ENCODE results near the gene EVL. TPM values are rescaled to one million over a fixed set of nuclear protein-coding genes. Genes with fewer than 3 reads are reported as not detected.

EVL gene
- total RNA-seq, 4 donors from 2014 or later, result 22.8 to 86.4 (median 45.2) TPM

DNA sequence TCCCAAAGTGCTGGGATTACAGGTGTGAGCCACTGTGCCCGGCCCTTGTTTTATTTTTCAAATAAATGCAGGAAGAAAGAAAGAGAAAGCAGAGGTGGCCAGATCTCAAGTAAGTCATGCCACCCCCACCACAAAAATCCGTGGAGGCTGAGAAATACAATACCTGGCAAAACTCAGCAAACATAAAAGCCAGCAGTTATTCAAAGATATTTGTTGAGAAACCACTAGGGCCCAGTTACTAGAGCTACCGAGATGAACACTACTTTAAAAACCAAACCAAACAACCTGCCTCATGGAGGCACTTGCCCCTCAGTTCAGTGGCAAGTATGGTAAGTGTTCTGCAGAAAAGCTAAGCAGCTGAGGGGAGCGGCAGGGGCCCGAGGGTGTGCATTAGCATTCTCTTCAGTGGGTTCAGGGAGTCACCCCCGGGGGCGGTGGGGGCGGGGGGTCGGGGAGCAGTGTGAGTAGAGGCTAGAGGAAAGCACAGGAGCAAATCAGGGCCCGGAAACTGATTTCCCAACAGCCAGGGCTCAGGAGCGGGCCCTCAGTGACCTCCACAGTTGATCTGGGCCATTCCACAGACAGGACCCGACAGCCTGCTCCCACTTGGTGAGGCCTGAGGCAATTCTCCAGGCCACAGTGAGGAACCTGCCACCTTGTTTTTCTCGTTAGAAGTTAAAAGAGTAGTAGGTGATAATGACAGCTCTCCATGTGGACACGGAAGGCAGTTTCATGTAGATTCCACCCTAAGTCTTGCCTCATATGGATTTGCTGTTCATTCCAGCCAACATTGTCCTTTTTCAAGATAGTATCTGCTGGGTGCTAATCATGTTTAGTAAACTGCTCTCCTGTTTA is 8.6 kb downstream of the EVL start:
- intact Hi-C loops (cut with DNase I; ENCODE audit: low total_unique reads), result no loop called here
- peak overlapping the region in 3 of 4 donors; percentile 31 to 34 (median 31) for H3K27ac ChIP-seq
- no peak for DNase-seq
- WGBS, 2 donors (ENCODE audit: low coverage in 1 of 2), result 63 to 84% methylated on average over 1 to 14 of the region's 14 CpGs
- H3K27me3 ChIP-seq, result no peaks in the 10 kb centered on the region
- no peaks in the 10 kb centered on the region for H3K36me3 ChIP-seq
- in situ Hi-C loops (cut with MboI; ENCODE audit: low pct_ligation_motif_present in 1 of 4, low pct_unique_long_range_greater_than_20kb in 1 of 4, low sequenced_read_pairs in 3 of 4), result no loop called here
- no peak overlapping the region for H3K4me3 ChIP-seq
- TF ChIP-seq POLR2A (IDR thresholded peaks at IDR 0.05) (no peak), POLR2AphosphoS5 (IDR thresholded peaks at IDR 0.05) (no peak), EP300 (IDR thresholded peaks at IDR 0.05; ENCODE audit: low read depth) (no peak)
- TF ChIP-seq, protein P1, sequence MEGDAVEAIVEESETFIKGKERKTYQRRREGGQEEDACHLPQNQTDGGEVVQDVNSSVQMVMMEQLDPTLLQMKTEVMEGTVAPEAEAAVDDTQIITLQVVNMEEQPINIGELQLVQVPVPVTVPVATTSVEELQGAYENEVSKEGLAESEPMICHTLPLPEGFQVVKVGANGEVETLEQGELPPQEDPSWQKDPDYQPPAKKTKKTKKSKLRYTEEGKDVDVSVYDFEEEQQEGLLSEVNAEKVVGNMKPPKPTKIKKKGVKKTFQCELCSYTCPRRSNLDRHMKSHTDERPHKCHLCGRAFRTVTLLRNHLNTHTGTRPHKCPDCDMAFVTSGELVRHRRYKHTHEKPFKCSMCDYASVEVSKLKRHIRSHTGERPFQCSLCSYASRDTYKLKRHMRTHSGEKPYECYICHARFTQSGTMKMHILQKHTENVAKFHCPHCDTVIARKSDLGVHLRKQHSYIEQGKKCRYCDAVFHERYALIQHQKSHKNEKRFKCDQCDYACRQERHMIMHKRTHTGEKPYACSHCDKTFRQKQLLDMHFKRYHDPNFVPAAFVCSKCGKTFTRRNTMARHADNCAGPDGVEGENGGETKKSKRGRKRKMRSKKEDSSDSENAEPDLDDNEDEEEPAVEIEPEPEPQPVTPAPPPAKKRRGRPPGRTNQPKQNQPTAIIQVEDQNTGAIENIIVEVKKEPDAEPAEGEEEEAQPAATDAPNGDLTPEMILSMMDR (IDR thresholded peaks at IDR 0.05), result no peak
- H3K4me1 ChIP-seq, result peaks cover 0 to 26% (median 1%) of the 10 kb centered on the region in 4 donors
- H3K9me3 ChIP-seq, result no peaks in the 10 kb centered on the region

DNA sequence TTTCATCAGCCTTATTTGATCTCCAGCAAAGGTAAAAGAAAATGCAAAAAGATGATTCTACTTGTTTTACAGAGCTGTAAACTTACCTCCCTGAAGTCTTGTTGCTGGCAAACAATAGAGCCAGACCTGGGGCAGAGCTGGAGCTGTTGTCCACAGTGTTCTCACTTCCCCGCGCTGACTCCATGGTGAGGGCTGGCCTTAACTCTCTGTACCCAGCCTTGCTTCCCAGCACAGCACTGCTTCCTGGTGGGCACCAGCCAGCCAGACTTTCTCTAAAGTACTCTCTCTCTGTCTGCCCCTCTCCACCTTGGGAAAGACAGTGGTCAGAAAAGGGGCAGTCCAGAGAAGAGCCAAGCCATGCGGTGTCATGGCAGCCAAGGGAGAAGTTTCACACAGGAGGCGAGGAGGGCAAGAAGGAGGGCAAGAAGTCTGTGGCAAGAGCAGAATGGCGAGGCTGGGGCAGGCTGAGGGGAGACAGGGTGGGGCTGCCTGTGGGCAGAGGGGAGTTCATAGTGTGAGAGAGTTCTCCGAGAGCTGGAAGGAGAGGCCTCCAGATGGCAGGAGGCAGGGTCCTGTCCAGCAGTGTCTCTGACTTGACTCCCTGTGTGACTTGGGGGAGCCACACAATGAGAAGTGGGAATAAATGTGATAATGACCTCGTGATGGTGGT is 9.3 kb downstream of the EVL start:
- no peak for TF ChIP-seq EP300 (IDR thresholded peaks at IDR 0.05; ENCODE audit: low read depth)
- no peaks in the 10 kb centered on the region for H3K36me3 ChIP-seq
- H3K27ac ChIP-seq, result peak overlapping the region in 1 of 4 donors; percentile 24
- H3K4me3 ChIP-seq, result no peak overlapping the region
- WGBS, 2 donors (ENCODE audit: low coverage in 1 of 2), result 40 to 94% methylated on average over 1 to 7 of the region's 7 CpGs
- peaks cover 0 to 29% (median 4%) of the 10 kb centered on the region in 4 donors for H3K4me1 ChIP-seq
- no peaks in the 10 kb centered on the region for H3K9me3 ChIP-seq
- no peak for DNase-seq
- no peaks in the 10 kb centered on the region for H3K27me3 ChIP-seq
- in situ Hi-C loops (cut with MboI; ENCODE audit: low pct_ligation_motif_present in 1 of 4, low pct_unique_long_range_greater_than_20kb in 1 of 4, low sequenced_read_pairs in 3 of 4), result no loop called here
- intact Hi-C loops (cut with DNase I; ENCODE audit: low total_unique reads), result no loop called here

DNA sequence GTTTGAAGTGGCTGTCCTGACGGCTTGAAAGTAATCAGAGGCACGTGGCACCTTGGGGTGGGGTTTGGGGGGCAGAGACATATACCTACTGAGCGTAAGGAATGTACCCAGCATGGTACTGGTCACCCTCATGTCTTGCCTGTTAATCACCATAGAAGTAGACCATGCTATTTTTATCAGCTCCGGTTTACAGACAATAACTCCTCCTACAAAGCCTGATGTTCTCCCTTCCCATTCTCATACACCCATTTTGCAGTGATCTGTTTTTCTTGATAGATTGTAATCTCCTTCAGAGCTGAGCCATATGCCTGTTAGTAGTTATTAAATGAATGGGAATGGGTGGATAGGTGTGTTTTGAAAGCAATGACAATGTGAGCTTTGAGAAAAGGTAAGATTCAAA is 10.5 kb downstream of the EVL start:
- in situ Hi-C loops (cut with MboI; ENCODE audit: low pct_ligation_motif_present in 1 of 4, low pct_unique_long_range_greater_than_20kb in 1 of 4, low sequenced_read_pairs in 3 of 4) (no loop called here), intact Hi-C loops (cut with DNase I; ENCODE audit: low total_unique reads) (no loop called here)
- H3K9me3 ChIP-seq, result no peaks in the 10 kb centered on the region
- peak overlapping the region in 1 of 4 donors; percentile 24 for H3K27ac ChIP-seq
- no peak overlapping the region for H3K4me3 ChIP-seq
- no peaks in the 10 kb centered on the region for H3K36me3 ChIP-seq
- DNase-seq, result no peak
- TF ChIP-seq, protein P1 (IDR thresholded peaks at IDR 0.05), result no peak
- no peak for TF ChIP-seq POLR2A (IDR thresholded peaks at IDR 0.05)
- TF ChIP-seq EP300 (IDR thresholded peaks at IDR 0.05; ENCODE audit: low read depth), result no peak
- TF ChIP-seq POLR2AphosphoS5 (IDR thresholded peaks at IDR 0.05), result no peak
- no peaks in the 10 kb centered on the region for H3K27me3 ChIP-seq
- WGBS, 2 donors (ENCODE audit: low coverage in 1 of 2), result 59% methylated on average over 4 of the region's 4 CpGs; no CpG with 5 or more reads in 1 of the 2 donors
- H3K4me1 ChIP-seq, result peaks cover 0 to 36% (median 4%) of the 10 kb centered on the region in 4 donors

DNA sequence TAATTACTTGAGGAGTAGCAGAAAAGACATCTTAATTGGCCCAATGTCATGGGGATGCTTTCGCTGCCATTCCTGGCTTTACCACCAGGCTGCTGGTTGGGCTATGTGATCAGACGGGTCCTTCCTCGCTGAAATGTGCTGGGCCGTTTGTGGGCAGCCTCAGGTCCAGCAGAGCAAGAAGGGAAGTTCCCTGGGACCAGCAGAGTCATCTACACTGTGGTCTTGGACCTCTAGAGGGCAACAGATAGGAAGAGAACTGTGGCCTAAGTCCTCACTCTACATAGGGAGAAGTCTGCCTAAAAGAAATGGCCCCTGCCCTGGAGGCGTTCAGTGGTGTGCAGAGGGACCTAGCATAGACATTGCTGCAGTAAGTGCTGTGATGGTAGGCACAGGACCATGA is 10.9 kb downstream of the EVL start:
- intact Hi-C loops (cut with DNase I; ENCODE audit: low total_unique reads), result no loop called here
- WGBS, 2 donors (ENCODE audit: low coverage in 1 of 2), result 69% methylated on average over 5 of the region's 5 CpGs; no CpG with 5 or more reads in 1 of the 2 donors
- TF ChIP-seq, protein P1 (IDR thresholded peaks at IDR 0.05), result peak in 3 of 5 experiments; percentile 18 to 36 (median 19)
- TF ChIP-seq POLR2A (IDR thresholded peaks at IDR 0.05), result no peak
- TF ChIP-seq POLR2AphosphoS5 (IDR thresholded peaks at IDR 0.05), result no peak
- no peak for TF ChIP-seq EP300 (IDR thresholded peaks at IDR 0.05; ENCODE audit: low read depth)
- H3K27ac ChIP-seq, result peak overlapping the region in 3 of 4 donors; percentile 2 to 40 (median 28)
- DNase-seq, result no peak
- no peaks in the 10 kb centered on the region for H3K9me3 ChIP-seq
- in situ Hi-C loops (cut with MboI; ENCODE audit: low pct_ligation_motif_present in 1 of 4, low pct_unique_long_range_greater_than_20kb in 1 of 4, low sequenced_read_pairs in 3 of 4), result no loop called here
- H3K27me3 ChIP-seq, result no peaks in the 10 kb centered on the region
- H3K36me3 ChIP-seq, result no peaks in the 10 kb centered on the region
- H3K4me3 ChIP-seq, result no peak overlapping the region
- H3K4me1 ChIP-seq, result peaks cover 0 to 36% (median 4%) of the 10 kb centered on the region in 4 donors
